Astrocyte (in vitro differentiated cells and primary cell): ENCODE measurements around the gene PTPN5. TPM values are rescaled to one million over a fixed set of nuclear protein-coding genes. Genes with fewer than 3 reads are reported as not detected.

Experiments used
- DNase-seq: peaks from one replicate; pipeline ENCODE4 v3.0.0-alpha.2; 2010; ENCODE audit warnings: low read depth
- FAIRE-seq: peaks from 2 replicates; lab custom pipeline; 2011; peaks lifted over from hg19 to GRCh38; lab: Jason Lieb, UNC
- H2AFZ ChIP-seq: 2 replicates; pipeline ENCODE4 v1.6.0; 2012; ENCODE audit warnings: low read depth, low read length, inconsistent platforms
- H3K27ac ChIP-seq: 2 replicates; pipeline ENCODE4 v1.5.1; 2011; ENCODE audit warnings: low read depth, low read length, inconsistent platforms
- H3K27me3 ChIP-seq: 2 replicates; pipeline ENCODE4 v1.6.0; 2011; ENCODE audit warnings: low read length, inconsistent platforms; ENCODE audit not compliant: insufficient read depth
- H3K36me3 ChIP-seq: 2 replicates; pipeline ENCODE4 v1.5.1; 2011; ENCODE audit warnings: low read length, inconsistent platforms; ENCODE audit not compliant: insufficient read depth
- H3K4me1 ChIP-seq: 2 replicates; pipeline ENCODE4 v1.5.1; 2011; ENCODE audit warnings: low read length, inconsistent platforms; ENCODE audit not compliant: insufficient read depth
- H3K4me2 ChIP-seq: 2 replicates; pipeline ENCODE4 v1.6.0; 2012; ENCODE audit warnings: low read length, inconsistent platforms
- H3K4me3 ChIP-seq: 2 replicates; pipeline ENCODE4 v1.5.1; 2011; ENCODE audit warnings: low read depth, mild to moderate bottlenecking, low read length, inconsistent platforms; ENCODE audit not compliant: insufficient read depth
- H3K79me2 ChIP-seq: 2 replicates; pipeline ENCODE4 v1.6.0; 2012; ENCODE audit warnings: mild to moderate bottlenecking, low read length, inconsistent platforms; ENCODE audit not compliant: insufficient read depth
- H3K9ac ChIP-seq: 2 replicates; pipeline ENCODE4 v1.6.0; 2012; ENCODE audit warnings: mild to moderate bottlenecking, low read length, inconsistent platforms
- H3K9me3 ChIP-seq: 2 replicates; pipeline ENCODE4 v1.5.1; 2012; ENCODE audit warnings: low read depth, mild to moderate bottlenecking, low read length, inconsistent platforms; ENCODE audit not compliant: insufficient read depth
- H4K20me1 ChIP-seq: 2 replicates; pipeline ENCODE4 v1.6.0; 2012; ENCODE audit warnings: low read length, inconsistent platforms; ENCODE audit not compliant: insufficient read depth
- H3K27ac Mint-ChIP-seq: one replicate; pipeline ENCODE4 v1.8.0; 2021; ENCODE audit warnings: mild to moderate bottlenecking, mixed read lengths; ENCODE audit not compliant: unreplicated experiment
- H3K27me3 Mint-ChIP-seq: one replicate; pipeline ENCODE4 v1.8.0; 2021; ENCODE audit warnings: low read depth, mixed read lengths; ENCODE audit not compliant: unreplicated experiment
- H3K36me3 Mint-ChIP-seq: one replicate; pipeline ENCODE4 v1.8.0; 2021; ENCODE audit warnings: low read depth, mixed read lengths; ENCODE audit not compliant: unreplicated experiment
- H3K4me1 Mint-ChIP-seq: one replicate; pipeline ENCODE4 v1.8.0; 2021; ENCODE audit warnings: low read depth, mixed read lengths; ENCODE audit not compliant: unreplicated experiment
- H3K4me3 Mint-ChIP-seq: one replicate; pipeline ENCODE4 v1.8.0; 2021; ENCODE audit warnings: mild to moderate bottlenecking, moderate library complexity, mixed read lengths; ENCODE audit not compliant: unreplicated experiment
- H3K9me3 Mint-ChIP-seq: one replicate; pipeline ENCODE4 v1.8.0; 2021; ENCODE audit warnings: mild to moderate bottlenecking, mixed read lengths; ENCODE audit not compliant: unreplicated experiment
- CTCF ChIP-seq: IDR thresholded peaks from 2 replicates; pipeline ENCODE4 v1.5.1; 2011; ENCODE audit warnings: low read depth, mild to moderate bottlenecking, inconsistent platforms, low read length, moderate library complexity; ENCODE audit not compliant: insufficient read depth
- EZH2 ChIP-seq: IDR thresholded peaks from 2 replicates; pipeline ENCODE4 v1.6.1; 2012; ENCODE audit warnings: mild to moderate bottlenecking, low read length, inconsistent platforms; ENCODE audit not compliant: insufficient read depth
- total RNA-seq: library from RNA; stranded (reverse); gene quantifications from 2 replicates; pipeline ENCODE4 v1.2.1, GENCODE V29; 2021

PTPN5 gene
- total RNA-seq, 1 donor from 2014 or later = 0.07 TPM

- H3K36me3 ChIP-seq = no peaks in the 10 kb centered on the region
- H3K9me3 Mint-ChIP-seq = no peaks in the 10 kb centered on the region
- no peak overlapping the region for H3K4me3 ChIP-seq
- peaks cover 14% of the 10 kb centered on the region for H3K4me1 Mint-ChIP-seq
- no peak overlapping the region for H3K9ac ChIP-seq
- H3K27me3 ChIP-seq = no peaks in the 10 kb centered on the region
- no peaks in the 10 kb centered on the region for H3K9me3 ChIP-seq
- H3K27me3 Mint-ChIP-seq = peaks cover 1% of the 10 kb centered on the region
- H3K4me3 Mint-ChIP-seq = no peak overlapping the region
- no peaks in the 10 kb centered on the region for H3K36me3 Mint-ChIP-seq
- no peaks in the 10 kb centered on the region for H3K79me2 ChIP-seq
- no peak for FAIRE-seq
- H3K4me1 ChIP-seq = peaks cover 8% of the 10 kb centered on the region
- TF ChIP-seq EZH2 (no peak), CTCF (no peak)
- no peak for DNase-seq
- H2AFZ ChIP-seq = no peak overlapping the region
- H3K4me2 ChIP-seq = no peak overlapping the region
- H4K20me1 ChIP-seq = no peaks in the 10 kb centered on the region
- H3K27ac Mint-ChIP-seq = peak overlapping the region; percentile 66
- H3K27ac ChIP-seq = no peak overlapping the region
Measured at GRCh38 chr11:18750944-18751343, 40.7 kb downstream of the PTPN5 start.

DNA sequence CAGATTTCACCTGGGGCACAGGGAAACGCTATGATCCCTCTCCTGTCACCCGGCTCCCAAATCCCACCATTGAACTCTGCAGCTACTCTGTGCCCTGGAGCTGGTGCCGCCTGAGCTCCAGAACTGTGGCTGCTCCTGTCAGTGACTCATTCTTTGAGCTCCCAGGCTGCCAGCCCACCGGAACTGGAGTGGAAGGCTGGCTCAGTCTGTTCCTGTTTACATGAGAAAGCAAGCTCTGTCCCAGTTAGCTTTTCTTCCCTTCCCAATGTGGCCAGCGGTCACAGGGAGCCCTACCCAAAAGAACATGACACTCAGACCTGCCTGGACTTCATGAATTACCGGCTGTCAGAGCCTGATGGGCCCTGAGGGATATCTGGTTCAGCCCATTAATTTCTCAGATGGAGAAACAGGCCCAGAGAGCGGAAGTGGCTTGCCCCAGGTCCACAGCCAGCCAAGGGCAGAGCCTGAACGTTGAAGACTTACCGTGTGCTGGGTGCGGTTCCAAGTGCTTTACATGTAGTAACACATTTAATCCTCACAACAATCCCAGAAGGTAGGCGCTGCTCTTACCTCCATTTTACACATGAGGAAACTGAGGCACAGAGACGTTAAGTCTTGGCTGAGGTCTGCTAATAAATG is 41.8 kb downstream of the PTPN5 start:
- TF ChIP-seq EZH2 (no peak), CTCF (no peak)
- Histone ChIP-seq H3K27ac (peak overlapping the region; percentile 41), H3K79me2 (no peaks in the 10 kb centered on the region), H3K4me2 (peak overlapping the region; percentile 46), H4K20me1 (no peaks in the 10 kb centered on the region), H3K9ac (peak overlapping the region; percentile 32), H3K4me1 (peaks cover 8% of the 10 kb centered on the region), H3K4me3 (no peak overlapping the region), H3K36me3 (no peaks in the 10 kb centered on the region), H3K9me3 (no peaks in the 10 kb centered on the region), H3K27me3 (no peaks in the 10 kb centered on the region), H2AFZ (peak overlapping the region; percentile 88)
- FAIRE-seq (peak; percentile 37), DNase-seq (peak; percentile 71)
- Mint-ChIP-seq H3K27ac (peak overlapping the region; percentile 96), H3K4me1 (peaks cover 14% of the 10 kb centered on the region), H3K9me3 (no peaks in the 10 kb centered on the region), H3K27me3 (peaks cover 1% of the 10 kb centered on the region), H3K36me3 (no peaks in the 10 kb centered on the region), H3K4me3 (no peak overlapping the region)

DNA sequence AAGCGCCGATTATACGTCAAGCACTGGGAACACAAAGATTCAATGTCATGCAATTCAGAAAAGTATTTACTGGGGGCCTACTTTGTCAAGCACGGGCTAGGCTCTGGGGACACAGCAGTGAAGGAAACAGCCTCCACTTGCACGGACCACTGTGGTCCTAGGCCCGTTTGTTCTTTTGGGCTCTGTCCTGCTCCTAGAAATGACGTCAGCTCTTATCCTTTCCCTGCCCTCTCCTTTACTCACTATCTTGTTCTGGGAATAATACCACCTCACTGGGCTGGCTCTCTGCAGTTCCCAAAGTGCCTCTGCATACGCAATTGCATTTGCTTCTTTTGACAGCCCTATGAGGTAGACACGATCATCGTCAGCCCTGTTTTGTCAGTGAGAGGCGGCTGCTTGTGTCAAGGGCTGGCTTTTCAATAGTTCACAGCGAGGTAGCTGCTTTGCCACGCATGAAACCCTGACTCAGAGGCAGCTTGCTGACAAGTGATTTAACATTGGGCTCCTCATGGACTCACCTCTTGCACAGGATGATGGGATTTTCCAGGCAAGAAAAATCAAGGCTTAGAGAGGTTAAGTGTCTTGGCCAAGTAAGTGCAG is 42.7 kb downstream of the PTPN5 start:
- no peaks in the 10 kb centered on the region for H3K27me3 ChIP-seq
- peaks cover 8% of the 10 kb centered on the region for H3K4me1 ChIP-seq
- DNase-seq (peak; percentile 60), FAIRE-seq (no peak)
- H3K4me1 Mint-ChIP-seq = peaks cover 11% of the 10 kb centered on the region
- H3K4me3 Mint-ChIP-seq = no peak overlapping the region
- H3K27me3 Mint-ChIP-seq = peaks cover 1% of the 10 kb centered on the region
- H3K4me3 ChIP-seq = no peak overlapping the region
- peak overlapping the region; percentile 38 for H2AFZ ChIP-seq
- TF ChIP-seq CTCF = no peak
- no peak for TF ChIP-seq EZH2
- no peaks in the 10 kb centered on the region for H3K36me3 ChIP-seq
- H3K27ac Mint-ChIP-seq = peak overlapping the region; percentile 55
- H3K79me2 ChIP-seq = no peaks in the 10 kb centered on the region
- H3K9ac ChIP-seq = no peak overlapping the region
- H4K20me1 ChIP-seq = no peaks in the 10 kb centered on the region
- no peaks in the 10 kb centered on the region for H3K9me3 Mint-ChIP-seq
- no peaks in the 10 kb centered on the region for H3K36me3 Mint-ChIP-seq
- no peaks in the 10 kb centered on the region for H3K9me3 ChIP-seq
- H3K4me2 ChIP-seq = no peak overlapping the region
- H3K27ac ChIP-seq = no peak overlapping the region
